GM12873 (cell line): ENCODE data around the gene TMEM214.

ENCODE experiments used
- TF ChIP-seq, protein P1 (sequence below): IDR thresholded peaks from 2 replicates; pipeline ENCODE4 v1.5.1; 2012; ENCODE audit warnings: low read depth, mild to moderate bottlenecking, moderate library complexity, low read length, control low read depth; ENCODE audit not compliant: insufficient read depth; ENCODE audit errors: missing control alignments

Gene TMEM214

GRCh38 chr2:27003007-27003406, 29.8 kb upstream of the TMEM214 start:
- TF ChIP-seq, protein P1, sequence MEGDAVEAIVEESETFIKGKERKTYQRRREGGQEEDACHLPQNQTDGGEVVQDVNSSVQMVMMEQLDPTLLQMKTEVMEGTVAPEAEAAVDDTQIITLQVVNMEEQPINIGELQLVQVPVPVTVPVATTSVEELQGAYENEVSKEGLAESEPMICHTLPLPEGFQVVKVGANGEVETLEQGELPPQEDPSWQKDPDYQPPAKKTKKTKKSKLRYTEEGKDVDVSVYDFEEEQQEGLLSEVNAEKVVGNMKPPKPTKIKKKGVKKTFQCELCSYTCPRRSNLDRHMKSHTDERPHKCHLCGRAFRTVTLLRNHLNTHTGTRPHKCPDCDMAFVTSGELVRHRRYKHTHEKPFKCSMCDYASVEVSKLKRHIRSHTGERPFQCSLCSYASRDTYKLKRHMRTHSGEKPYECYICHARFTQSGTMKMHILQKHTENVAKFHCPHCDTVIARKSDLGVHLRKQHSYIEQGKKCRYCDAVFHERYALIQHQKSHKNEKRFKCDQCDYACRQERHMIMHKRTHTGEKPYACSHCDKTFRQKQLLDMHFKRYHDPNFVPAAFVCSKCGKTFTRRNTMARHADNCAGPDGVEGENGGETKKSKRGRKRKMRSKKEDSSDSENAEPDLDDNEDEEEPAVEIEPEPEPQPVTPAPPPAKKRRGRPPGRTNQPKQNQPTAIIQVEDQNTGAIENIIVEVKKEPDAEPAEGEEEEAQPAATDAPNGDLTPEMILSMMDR = no peak

- TF ChIP-seq, protein P1 = no peak
Observed at GRCh38 chr2:27003857-27004256, 28.9 kb upstream of the TMEM214 start.

- TF ChIP-seq, protein P1 = no peak
Observed at GRCh38 chr2:27006602-27007415, 26.0 kb upstream of the TMEM214 start.

- TF ChIP-seq, protein P1 = no peak
Observed at GRCh38 chr2:27007416-27008374, 25.1 kb upstream of the TMEM214 start.

DNA sequence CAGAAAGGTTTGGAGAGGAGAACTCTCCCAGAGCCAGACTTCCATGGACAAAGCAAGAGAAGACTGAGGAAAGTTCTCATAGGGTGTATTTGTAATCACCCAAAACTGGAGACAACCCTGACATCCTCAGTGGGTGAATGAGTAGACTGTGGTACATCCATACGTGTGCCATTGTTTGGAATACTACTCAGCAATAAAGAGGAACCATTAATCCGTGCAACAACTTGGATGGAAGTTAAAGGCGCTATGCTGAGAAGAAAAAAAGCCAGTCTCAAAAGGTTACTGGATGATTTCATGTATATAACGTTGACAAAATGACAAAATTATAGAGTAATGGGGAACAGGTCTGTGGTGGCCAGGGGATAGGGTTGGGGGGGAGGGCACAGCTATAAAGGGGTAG, 24.1 kb upstream of the TMEM214 start:
- TF ChIP-seq, protein P1 = no peak

- TF ChIP-seq, protein P1 = no peak
Observed at GRCh38 chr2:27009083-27009482, 23.7 kb upstream of the TMEM214 start.

GRCh38 chr2:27009716-27010115, 23.0 kb upstream of the TMEM214 start:
- TF ChIP-seq, protein P1 = no peak
